ENCODE measurements around the gene SHANK1.
"Not testable (repeated sequence)": the region's sequence is repeated elsewhere in the genome, so short reads cannot be mapped to it uniquely, and the experiment has no call there.

GRCh38 chr19:50757624-50758023 lies 38.0 kb upstream of the SHANK1 start:
- TF ChIP-seq CTCF (conservative IDR thresholded peaks at IDR 0.05; ENCODE audit: low read depth, low read length); EZH2 (IDR thresholded peaks at IDR 0.05; ENCODE audit: low read length, unreplicated experiment): not testable (repeated sequence)
